Liver (tissue), 9 donors: Measurements from ENCODE around the gene PEAK3. TPM values are rescaled to one million over a fixed set of nuclear protein-coding genes. Genes with fewer than 3 reads are reported as not detected.
A peak's percentile ranks its signal among the peaks of the same experiment; 100 is the strongest.
"Not testable (repeated sequence)": the region's sequence is repeated elsewhere in the genome, so short reads cannot be mapped to it uniquely, and the experiment has no call there.

Experiments
- DNase-seq: peaks from one replicate; pipeline ENCODE4 v3.0.0-alpha.2; 2017; ENCODE audit warnings: low spot score
- H3K27ac ChIP-seq, 2 donors: one replicate each; pipeline ENCODE4 v1.7.0; 2013; ENCODE audit warnings: inconsistent platforms in 2 of 2, low read length in 2 of 2, control low read depth in 1 of 2, low read depth in 1 of 2, mild to moderate bottlenecking in 1 of 2
- H3K27me3 ChIP-seq, 4 donors: one replicate each; pipeline versions ENCODE4 v1.6.1 to v1.7.0; 2013; ENCODE audit warnings: low read length in 3 of 4, inconsistent platforms in 1 of 4, mild to moderate bottlenecking in 1 of 4, moderate library complexity in 1 of 4; ENCODE audit not compliant: control insufficient read depth in 4 of 4, insufficient read depth in 4 of 4
- H3K36me3 ChIP-seq, 4 donors: one replicate each; pipeline versions ENCODE4 v1.6.1 to v1.7.0; 2013; ENCODE audit warnings: low read length in 3 of 4, mild to moderate bottlenecking in 3 of 4, low read depth in 1 of 4, moderate library complexity in 1 of 4; ENCODE audit not compliant: control insufficient read depth in 4 of 4, insufficient read depth in 3 of 4
- H3K4me1 ChIP-seq, 4 donors: one replicate each; pipeline versions ENCODE4 v1.6.1 to v1.7.0; 2013; ENCODE audit warnings: low read length in 3 of 4, mild to moderate bottlenecking in 3 of 4, moderate library complexity in 1 of 4; ENCODE audit not compliant: control insufficient read depth in 4 of 4, insufficient read depth in 4 of 4
- H3K4me3 ChIP-seq, 3 donors: one replicate each; pipeline versions ENCODE4 v1.6.1 to v1.7.0; 2013; ENCODE audit warnings: low read length in 3 of 3, control low read depth in 1 of 3, low read depth in 1 of 3, mild to moderate bottlenecking in 1 of 3
- H3K9ac ChIP-seq, 2 donors: one replicate each; pipeline ENCODE4 v1.7.0; 2013; ENCODE audit warnings: low read length in 2 of 2, mild to moderate bottlenecking in 2 of 2, moderate library complexity in 2 of 2, control low read depth in 1 of 2, low read depth in 1 of 2
- H3K9me3 ChIP-seq, 4 donors: one replicate each; pipeline versions ENCODE4 v1.6.1 to v1.7.0; 2013; ENCODE audit warnings: low read length in 3 of 4; ENCODE audit not compliant: control insufficient read depth in 4 of 4
- FOXA1 ChIP-seq: IDR thresholded peaks from 2 replicates; pipeline ENCODE4 v1.6.1; 2016; ENCODE audit warnings: antibody characterized with exemption
- FOXA2 ChIP-seq: IDR thresholded peaks from 2 replicates; pipeline ENCODE4 v1.6.1; 2016; ENCODE audit warnings: antibody characterized with exemption
- GABPA ChIP-seq, 2 donors: IDR thresholded peaks in 1 of 2; conservative IDR thresholded peaks in 1 of 2; 2 replicates each; pipeline ENCODE4 v1.6.1; 2016; ENCODE audit warnings: antibody characterized with exemption in 2 of 2, mild to moderate bottlenecking in 1 of 2, moderate library complexity in 1 of 2
- HNF4A ChIP-seq, 2 donors: conservative IDR thresholded peaks; 2 replicates each; pipeline ENCODE4 v1.6.1; 2016; ENCODE audit warnings: antibody characterized with exemption in 2 of 2, mild to moderate bottlenecking in 2 of 2
- NR2F2 ChIP-seq: IDR thresholded peaks from 2 replicates; pipeline ENCODE4 v1.6.1; 2016; ENCODE audit warnings: antibody characterized with exemption
- SP1 ChIP-seq: IDR thresholded peaks from 2 replicates; pipeline ENCODE4 v1.6.1; 2018; ENCODE audit warnings: antibody characterized with exemption, mild to moderate bottlenecking
- YY1 ChIP-seq: IDR thresholded peaks from 2 replicates; pipeline ENCODE4 v1.6.1; 2016; ENCODE audit warnings: antibody characterized with exemption, mild to moderate bottlenecking
- WGBS: extraction: QIAGEN DNeasy Blood & Tissue Kit; methylation state at CpG from one replicate; pipeline ENCODE4 v1.1.7; 2013; 5-methylcytosine and 5-hydroxymethylcytosine counted together
- polyA plus RNA-seq, 2 donors: library from polyadenylated mRNA; stranded (reverse) in 1 of 2; unstranded in 1 of 2; fragments of 200-250 nt in 1 of 2; fragments of >200 nt in 1 of 2; fragmentation: Nextera tagmentation in 1 of 2; extraction: Ambion mirVana in 1 of 2; gene quantifications; one replicate each; pipeline versions ENCODE4 v1.2.1 to v1.2.3, GENCODE V29; 2013 to 2015
- total RNA-seq, 2 donors: library from RNA; depleted of rRNA; stranded (reverse); fragments of >200 nt; gene quantifications; one replicate each; pipeline ENCODE4 v1.2.3, GENCODE V29; 2014
- TF ChIP-seq, protein P1 (sequence below): fragments of 150-350 bp; IDR thresholded peaks from 2 replicates; pipeline ENCODE4 v1.5.1; 2017; ENCODE audit warnings: improper control_type of control experiment, low read depth, low read length; ENCODE audit not compliant: missing input control
- TF ChIP-seq, protein P2 (sequence below): IDR thresholded peaks from 2 replicates; pipeline ENCODE4 v1.6.1; 2016; ENCODE audit warnings: antibody characterized with exemption
- TF ChIP-seq, protein P3 (sequence below): IDR thresholded peaks from 2 replicates; pipeline ENCODE4 v1.6.1; 2016; ENCODE audit warnings: antibody characterized with exemption, mild to moderate bottlenecking
- TF ChIP-seq, protein P4 (sequence below): IDR thresholded peaks from 2 replicates; pipeline ENCODE4 v1.6.1; 2016; ENCODE audit warnings: antibody characterized with exemption
- TF ChIP-seq, protein P5 (sequence below): IDR thresholded peaks from 2 replicates; pipeline ENCODE4 v1.6.1; 2016; ENCODE audit warnings: antibody characterized with exemption
- donor health status: healthy.
- donor health status: healthy.
- donor health status: healthy.
- donor health status: healthy.
- donor health status: healthy.

The PEAK3 gene
- total and polyA plus RNA-seq, 4 donors: 0.09 to 0.67 (median 0.31) TPM

DNA sequence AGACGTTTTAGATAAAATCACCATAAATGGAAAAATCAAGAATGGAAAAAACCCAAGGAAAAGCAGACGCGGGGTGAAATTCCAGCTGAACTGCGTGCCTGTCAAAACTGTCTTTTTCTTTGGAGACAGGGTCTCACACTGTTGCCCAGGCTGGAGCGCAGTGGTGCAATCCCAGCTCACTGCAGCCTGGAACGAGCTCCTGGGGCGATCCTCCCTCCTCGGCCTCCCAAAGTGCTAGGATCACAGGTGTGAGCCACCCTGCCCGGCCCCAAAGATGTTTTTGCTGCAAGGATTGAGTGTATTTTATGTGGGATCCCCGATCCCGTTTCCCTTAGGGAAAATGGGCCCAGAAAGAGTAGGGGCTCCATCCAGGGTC, 875 bp upstream of the PEAK3 start:
- H3K9ac ChIP-seq: no peak overlapping the region

DNA sequence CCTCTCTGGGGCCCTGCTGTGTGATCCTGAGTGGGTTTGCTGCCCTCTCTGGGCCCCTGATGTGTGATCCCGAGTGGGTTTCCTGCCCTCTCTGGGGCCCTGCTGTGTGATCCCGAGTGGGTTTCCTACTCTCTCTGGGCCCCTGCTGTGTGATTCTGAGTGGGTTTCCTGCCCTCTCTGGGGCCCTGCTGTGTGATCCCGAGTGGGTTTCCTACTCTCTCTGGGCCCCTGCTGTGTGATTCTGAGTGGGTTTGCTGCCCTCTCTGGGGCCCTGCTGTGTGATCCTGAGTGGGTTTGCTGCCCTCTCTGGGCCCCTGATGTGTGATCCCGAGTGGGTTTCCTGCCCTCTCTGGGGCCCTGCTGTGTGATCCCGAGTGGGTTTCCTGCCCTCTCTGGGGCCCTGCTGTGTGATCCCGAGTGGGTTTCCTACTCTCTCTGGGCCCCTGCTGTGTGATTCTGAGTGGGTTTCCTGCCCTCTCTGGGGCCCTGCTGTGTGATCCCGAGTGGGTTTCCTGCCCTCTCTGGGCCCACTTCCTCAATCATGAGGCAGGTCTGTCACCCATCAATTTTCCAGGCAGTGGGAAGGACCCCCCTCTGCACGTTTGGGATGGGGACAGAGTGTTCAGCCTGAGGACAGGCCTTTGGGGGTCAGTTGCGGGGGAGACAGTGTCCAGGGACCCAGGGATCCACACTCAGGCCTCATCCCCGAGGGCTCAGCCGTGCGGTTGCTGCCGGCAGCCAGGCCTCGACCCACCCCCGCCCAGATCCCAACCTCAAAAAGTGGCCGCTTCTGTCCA, 512 bp downstream of the PEAK3 start:
- WGBS: 22% methylated on average over 16 of the region's 16 CpGs
- Histone ChIP-seq H3K4me3 (peak overlapping the region in 1 of 3 donors; percentile 40), H3K27ac (peak overlapping the region in 1 of 2 donors; percentile 54)
- not testable (repeated sequence) for H3K27me3 ChIP-seq, H3K9me3 ChIP-seq, DNase-seq, H3K36me3 ChIP-seq, H3K4me1 ChIP-seq, H3K9ac ChIP-seq

More for the DNA sequence above, 875 bp upstream of the PEAK3 start:
- no peaks in the 10 kb centered on the region for H3K4me1 ChIP-seq
- DNase-seq: no peak
- no peaks in the 10 kb centered on the region for H3K27me3 ChIP-seq
- no peaks in the 10 kb centered on the region for H3K9me3 ChIP-seq
- TF ChIP-seq GABPA (IDR thresholded peaks at IDR 0.05 in 1 of 2, conservative IDR thresholded peaks at IDR 0.05 in 1 of 2) (no peak), YY1 (no peak), FOXA1 (no peak), HNF4A (conservative IDR thresholded peaks at IDR 0.05) (no peak), SP1 (no peak), NR2F2 (no peak), FOXA2 (no peak)
- TF ChIP-seq, protein P1, sequence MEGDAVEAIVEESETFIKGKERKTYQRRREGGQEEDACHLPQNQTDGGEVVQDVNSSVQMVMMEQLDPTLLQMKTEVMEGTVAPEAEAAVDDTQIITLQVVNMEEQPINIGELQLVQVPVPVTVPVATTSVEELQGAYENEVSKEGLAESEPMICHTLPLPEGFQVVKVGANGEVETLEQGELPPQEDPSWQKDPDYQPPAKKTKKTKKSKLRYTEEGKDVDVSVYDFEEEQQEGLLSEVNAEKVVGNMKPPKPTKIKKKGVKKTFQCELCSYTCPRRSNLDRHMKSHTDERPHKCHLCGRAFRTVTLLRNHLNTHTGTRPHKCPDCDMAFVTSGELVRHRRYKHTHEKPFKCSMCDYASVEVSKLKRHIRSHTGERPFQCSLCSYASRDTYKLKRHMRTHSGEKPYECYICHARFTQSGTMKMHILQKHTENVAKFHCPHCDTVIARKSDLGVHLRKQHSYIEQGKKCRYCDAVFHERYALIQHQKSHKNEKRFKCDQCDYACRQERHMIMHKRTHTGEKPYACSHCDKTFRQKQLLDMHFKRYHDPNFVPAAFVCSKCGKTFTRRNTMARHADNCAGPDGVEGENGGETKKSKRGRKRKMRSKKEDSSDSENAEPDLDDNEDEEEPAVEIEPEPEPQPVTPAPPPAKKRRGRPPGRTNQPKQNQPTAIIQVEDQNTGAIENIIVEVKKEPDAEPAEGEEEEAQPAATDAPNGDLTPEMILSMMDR: no peak
- TF ChIP-seq, protein P2, sequence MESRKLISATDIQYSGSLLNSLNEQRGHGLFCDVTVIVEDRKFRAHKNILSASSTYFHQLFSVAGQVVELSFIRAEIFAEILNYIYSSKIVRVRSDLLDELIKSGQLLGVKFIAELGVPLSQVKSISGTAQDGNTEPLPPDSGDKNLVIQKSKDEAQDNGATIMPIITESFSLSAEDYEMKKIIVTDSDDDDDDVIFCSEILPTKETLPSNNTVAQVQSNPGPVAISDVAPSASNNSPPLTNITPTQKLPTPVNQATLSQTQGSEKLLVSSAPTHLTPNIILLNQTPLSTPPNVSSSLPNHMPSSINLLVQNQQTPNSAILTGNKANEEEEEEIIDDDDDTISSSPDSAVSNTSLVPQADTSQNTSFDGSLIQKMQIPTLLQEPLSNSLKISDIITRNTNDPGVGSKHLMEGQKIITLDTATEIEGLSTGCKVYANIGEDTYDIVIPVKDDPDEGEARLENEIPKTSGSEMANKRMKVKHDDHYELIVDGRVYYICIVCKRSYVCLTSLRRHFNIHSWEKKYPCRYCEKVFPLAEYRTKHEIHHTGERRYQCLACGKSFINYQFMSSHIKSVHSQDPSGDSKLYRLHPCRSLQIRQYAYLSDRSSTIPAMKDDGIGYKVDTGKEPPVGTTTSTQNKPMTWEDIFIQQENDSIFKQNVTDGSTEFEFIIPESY: no peak
- TF ChIP-seq, protein P3, sequence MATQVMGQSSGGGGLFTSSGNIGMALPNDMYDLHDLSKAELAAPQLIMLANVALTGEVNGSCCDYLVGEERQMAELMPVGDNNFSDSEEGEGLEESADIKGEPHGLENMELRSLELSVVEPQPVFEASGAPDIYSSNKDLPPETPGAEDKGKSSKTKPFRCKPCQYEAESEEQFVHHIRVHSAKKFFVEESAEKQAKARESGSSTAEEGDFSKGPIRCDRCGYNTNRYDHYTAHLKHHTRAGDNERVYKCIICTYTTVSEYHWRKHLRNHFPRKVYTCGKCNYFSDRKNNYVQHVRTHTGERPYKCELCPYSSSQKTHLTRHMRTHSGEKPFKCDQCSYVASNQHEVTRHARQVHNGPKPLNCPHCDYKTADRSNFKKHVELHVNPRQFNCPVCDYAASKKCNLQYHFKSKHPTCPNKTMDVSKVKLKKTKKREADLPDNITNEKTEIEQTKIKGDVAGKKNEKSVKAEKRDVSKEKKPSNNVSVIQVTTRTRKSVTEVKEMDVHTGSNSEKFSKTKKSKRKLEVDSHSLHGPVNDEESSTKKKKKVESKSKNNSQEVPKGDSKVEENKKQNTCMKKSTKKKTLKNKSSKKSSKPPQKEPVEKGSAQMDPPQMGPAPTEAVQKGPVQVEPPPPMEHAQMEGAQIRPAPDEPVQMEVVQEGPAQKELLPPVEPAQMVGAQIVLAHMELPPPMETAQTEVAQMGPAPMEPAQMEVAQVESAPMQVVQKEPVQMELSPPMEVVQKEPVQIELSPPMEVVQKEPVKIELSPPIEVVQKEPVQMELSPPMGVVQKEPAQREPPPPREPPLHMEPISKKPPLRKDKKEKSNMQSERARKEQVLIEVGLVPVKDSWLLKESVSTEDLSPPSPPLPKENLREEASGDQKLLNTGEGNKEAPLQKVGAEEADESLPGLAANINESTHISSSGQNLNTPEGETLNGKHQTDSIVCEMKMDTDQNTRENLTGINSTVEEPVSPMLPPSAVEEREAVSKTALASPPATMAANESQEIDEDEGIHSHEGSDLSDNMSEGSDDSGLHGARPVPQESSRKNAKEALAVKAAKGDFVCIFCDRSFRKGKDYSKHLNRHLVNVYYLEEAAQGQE: no peak
- TF ChIP-seq, protein P4, sequence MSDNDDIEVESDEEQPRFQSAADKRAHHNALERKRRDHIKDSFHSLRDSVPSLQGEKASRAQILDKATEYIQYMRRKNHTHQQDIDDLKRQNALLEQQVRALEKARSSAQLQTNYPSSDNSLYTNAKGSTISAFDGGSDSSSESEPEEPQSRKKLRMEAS: no peak
- TF ChIP-seq, protein P5, sequence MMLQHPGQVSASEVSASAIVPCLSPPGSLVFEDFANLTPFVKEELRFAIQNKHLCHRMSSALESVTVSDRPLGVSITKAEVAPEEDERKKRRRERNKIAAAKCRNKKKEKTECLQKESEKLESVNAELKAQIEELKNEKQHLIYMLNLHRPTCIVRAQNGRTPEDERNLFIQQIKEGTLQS: no peak
- no peak overlapping the region for H3K27ac ChIP-seq
- peak overlapping the region in 1 of 3 donors; percentile 40 for H3K4me3 ChIP-seq
- WGBS: 75% methylated on average over 11 of the region's 11 CpGs
- H3K36me3 ChIP-seq: no peaks in the 10 kb centered on the region
